AG04450 (cell line): Measurements from ENCODE around the gene PDE6H. TPM values are rescaled to one million over a fixed set of nuclear protein-coding genes. Genes with fewer than 3 reads are reported as not detected.

Source experiments
- CTCF ChIA-PET: fragments of 300-600, 350-600 bp; formaldehyde crosslinking; extraction: SDS; loops from one replicate; lab custom pipeline; 2022; ENCODE audit warnings: antibody characterized with exemption, inconsistent platforms; lab: Charles Lee
- POLR2A ChIA-PET: fragments of 350-600 bp; formaldehyde crosslinking; extraction: SDS; loops from one replicate; lab custom pipeline; 2021; ENCODE audit warnings: antibody characterized with exemption, inconsistent platforms; lab: Yijun Ruan, JAX
- DNase-seq: peaks from one replicate; pipeline ENCODE4 v3.0.0-alpha.2; 2011; ENCODE audit warnings: low read depth, low spot score
- H3K27ac ChIP-seq: one replicate; pipeline ENCODE4 v1.5.1; 2012; ENCODE audit warnings: low read depth, low read length, control low read depth
- H3K27me3 ChIP-seq: one replicate; pipeline ENCODE4 v1.6.0; 2012; ENCODE audit warnings: low read length; ENCODE audit not compliant: control insufficient read depth, insufficient read depth
- H3K4me3 ChIP-seq: 2 replicates; pipeline ENCODE4 v1.5.1; 2011; ENCODE audit warnings: mild to moderate bottlenecking, low read depth, low read length, control low read depth
- H3K9me3 ChIP-seq: 2 replicates; pipeline ENCODE4 v1.5.1; 2012; ENCODE audit warnings: low read length; ENCODE audit not compliant: control insufficient read depth, insufficient read depth
- polyA plus RNA-seq: library from polyadenylated mRNA; depleted of rRNA; stranded (reverse); fragments of >200 nt; gene quantifications from 2 replicates; pipeline ENCODE4 v1.2.3, GENCODE V29; 2011
- TF ChIP-seq, protein P1 (sequence below): IDR thresholded peaks from 2 replicates; pipeline ENCODE4 v1.5.1; 2011; ENCODE audit warnings: low read depth, low read length, control low read depth, inconsistent platforms

The PDE6H gene
- polyA plus RNA-seq, 1 experiment, result not detected

DNA sequence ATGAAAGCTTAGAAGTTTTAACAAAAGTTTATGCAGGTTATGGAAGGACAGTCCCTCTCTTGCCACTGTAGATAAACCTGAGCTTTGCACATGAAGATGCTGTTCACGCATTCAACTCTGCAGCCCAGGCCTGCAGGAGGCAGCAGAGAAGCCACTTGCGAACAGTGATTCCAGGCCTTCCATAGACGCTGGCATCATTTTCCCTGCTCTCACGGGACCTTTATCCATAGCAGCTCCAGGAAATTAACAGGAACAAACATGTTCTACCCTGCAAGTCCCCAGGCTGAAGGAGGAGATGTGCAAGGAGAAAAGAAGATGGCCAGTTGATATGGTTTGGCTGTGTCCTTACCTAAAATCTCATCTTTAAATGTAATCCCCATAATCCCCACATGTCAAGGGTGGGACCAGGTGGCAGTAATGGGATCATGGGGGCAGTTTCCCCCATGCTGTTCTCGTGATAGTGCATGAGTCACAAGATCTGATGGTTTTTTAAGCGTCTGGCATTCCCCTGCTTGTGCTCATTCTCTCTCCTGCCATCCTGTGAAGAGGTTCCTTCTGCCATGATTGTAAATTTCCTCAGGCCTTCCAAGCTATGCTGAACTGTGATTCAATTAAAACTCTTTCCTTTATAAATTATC is 36.5 kb upstream of the PDE6H start:
- CTCF ChIA-PET, result interaction anchor here (0.5 to 0.9 kb wide), 2 partner anchors 42 to 57 kb away, joined by 3 read pairs; no protein-coding TSS in a partner anchor

DNA sequence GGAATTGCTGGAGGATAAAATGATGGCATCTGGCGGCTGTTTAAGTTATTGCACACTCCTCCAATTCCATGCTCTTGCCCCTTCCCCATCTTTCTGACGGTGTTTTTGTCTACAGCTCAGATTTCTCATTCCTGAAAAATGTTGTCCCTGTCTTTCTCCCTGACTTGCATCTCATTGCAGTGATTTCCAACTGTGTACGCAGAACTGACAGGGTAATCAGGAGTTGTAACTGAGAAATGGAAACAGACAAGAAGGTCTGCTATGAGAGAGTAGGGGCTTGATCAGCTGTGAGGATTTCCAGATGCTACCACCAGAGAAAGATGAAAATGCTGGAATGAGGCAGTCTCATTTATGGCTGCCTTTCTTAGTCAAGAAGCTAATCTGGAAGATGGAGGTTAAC is 35.8 kb upstream of the PDE6H start:
- TF ChIP-seq, protein P1, sequence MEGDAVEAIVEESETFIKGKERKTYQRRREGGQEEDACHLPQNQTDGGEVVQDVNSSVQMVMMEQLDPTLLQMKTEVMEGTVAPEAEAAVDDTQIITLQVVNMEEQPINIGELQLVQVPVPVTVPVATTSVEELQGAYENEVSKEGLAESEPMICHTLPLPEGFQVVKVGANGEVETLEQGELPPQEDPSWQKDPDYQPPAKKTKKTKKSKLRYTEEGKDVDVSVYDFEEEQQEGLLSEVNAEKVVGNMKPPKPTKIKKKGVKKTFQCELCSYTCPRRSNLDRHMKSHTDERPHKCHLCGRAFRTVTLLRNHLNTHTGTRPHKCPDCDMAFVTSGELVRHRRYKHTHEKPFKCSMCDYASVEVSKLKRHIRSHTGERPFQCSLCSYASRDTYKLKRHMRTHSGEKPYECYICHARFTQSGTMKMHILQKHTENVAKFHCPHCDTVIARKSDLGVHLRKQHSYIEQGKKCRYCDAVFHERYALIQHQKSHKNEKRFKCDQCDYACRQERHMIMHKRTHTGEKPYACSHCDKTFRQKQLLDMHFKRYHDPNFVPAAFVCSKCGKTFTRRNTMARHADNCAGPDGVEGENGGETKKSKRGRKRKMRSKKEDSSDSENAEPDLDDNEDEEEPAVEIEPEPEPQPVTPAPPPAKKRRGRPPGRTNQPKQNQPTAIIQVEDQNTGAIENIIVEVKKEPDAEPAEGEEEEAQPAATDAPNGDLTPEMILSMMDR, result peak; percentile 18; the same call in 1 of the 2 replicates
- ChIA-PET CTCF (no interaction called here), POLR2A (no interaction called here)
- H3K27me3 ChIP-seq, result no peaks in the 10 kb centered on the region
- no peak overlapping the region for H3K27ac ChIP-seq
- no peaks in the 10 kb centered on the region for H3K9me3 ChIP-seq
- DNase-seq, result no peak
- no peak overlapping the region for H3K4me3 ChIP-seq

More for the DNA sequence above, 36.5 kb upstream of the PDE6H start:
- H3K27me3 ChIP-seq, result no peaks in the 10 kb centered on the region
- H3K27ac ChIP-seq, result no peak overlapping the region
- H3K4me3 ChIP-seq, result no peak overlapping the region
- no peak for DNase-seq
- H3K9me3 ChIP-seq, result no peaks in the 10 kb centered on the region
- POLR2A ChIA-PET, result no interaction called here
- TF ChIP-seq, protein P1, result peak; percentile 25

GRCh38 chr12:14937689-14938088 is 35.2 kb upstream of the PDE6H start:
- H3K4me3 ChIP-seq, result no peak overlapping the region
- POLR2A ChIA-PET, result no interaction called here
- no peaks in the 10 kb centered on the region for H3K9me3 ChIP-seq
- CTCF ChIA-PET, result no interaction called here
- TF ChIP-seq, protein P1, result peak; percentile 23; the same call in 1 of the 2 replicates
- no peaks in the 10 kb centered on the region for H3K27me3 ChIP-seq
- DNase-seq, result no peak
- no peak overlapping the region for H3K27ac ChIP-seq

DNA sequence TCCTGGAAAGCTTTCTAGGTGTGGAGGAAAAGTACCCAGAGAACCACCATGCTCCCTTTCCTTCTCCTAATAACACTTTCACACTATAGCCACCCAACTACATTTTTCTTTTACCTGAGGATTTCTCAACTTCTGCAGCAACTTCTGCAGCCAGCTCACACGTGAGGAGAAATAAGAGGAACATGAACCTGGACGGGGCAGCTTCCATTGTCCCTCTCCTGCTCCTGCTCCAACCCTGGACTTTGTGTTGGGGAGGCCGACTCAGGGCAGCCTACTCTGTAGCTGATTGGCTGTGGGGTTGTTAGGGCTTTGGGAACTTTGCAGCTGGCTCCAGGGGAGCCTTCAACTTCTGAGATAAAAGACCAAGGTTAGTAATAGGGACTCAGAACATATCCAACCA is 34.5 kb upstream of the PDE6H start, which contains the start of gene ERP27:
ERP27 (minus strand) TSS at position 237 of the 400 bp plus-strand sequence; CDS start at position 208, 29 bp downstream.
- no peak for DNase-seq
- Histone ChIP-seq H3K9me3 (no peaks in the 10 kb centered on the region), H3K27ac (no peak within 1 kb of the TSS), H3K27me3 (no peaks in the 10 kb centered on the region), H3K4me3 (no peak within 1 kb of the TSS)
- TF ChIP-seq, protein P1, result no peak
- ChIA-PET CTCF (no interaction called here), POLR2A (no interaction called here)

DNA sequence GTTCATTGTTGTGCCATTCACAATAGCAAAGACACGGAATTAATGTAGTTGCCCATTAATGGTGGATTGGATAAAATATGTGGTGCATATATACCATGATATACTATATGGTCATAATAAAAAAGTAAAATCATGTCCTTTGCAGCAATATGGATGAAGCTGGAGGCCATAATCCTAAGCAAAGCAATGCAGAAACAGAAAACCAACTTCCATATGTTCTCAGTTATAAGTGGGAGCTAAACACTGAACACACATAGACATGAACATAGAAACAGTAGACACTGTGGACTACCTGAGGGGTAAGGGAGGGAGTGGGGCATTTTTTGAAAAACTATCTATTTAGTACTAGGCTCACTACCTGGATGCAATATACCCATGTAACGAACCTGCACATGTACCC is 31.5 kb upstream of the PDE6H start:
- TF ChIP-seq, protein P1, result no peak
- Histone ChIP-seq H3K9me3 (no peaks in the 10 kb centered on the region), H3K4me3 (no peak overlapping the region), H3K27ac (no peak overlapping the region), H3K27me3 (no peaks in the 10 kb centered on the region)
- POLR2A ChIA-PET, result no interaction called here
- no peak for DNase-seq
- CTCF ChIA-PET, result no interaction called here
